ENCODE measurements around the gene ACAP1.

Gene ACAP1

GRCh38 chr17:7326186-7326585 is 10.1 kb upstream of the ACAP1 start:
- ATAC-seq, result no peak
- TF ChIP-seq ZNF565 (CRISPR knock-in tag; conservative IDR thresholded peaks at IDR 0.05; ENCODE audit: low read depth) (no peak), BACH2 (CRISPR knock-in tag; IDR thresholded peaks at IDR 0.05; ENCODE audit: borderline replicate concordance) (no peak), ZFP30 (CRISPR knock-in tag; IDR thresholded peaks at IDR 0.05) (no peak), ISL1 (CRISPR knock-in tag; IDR thresholded peaks at IDR 0.05) (no peak), CSDC2 (CRISPR knock-in tag; IDR thresholded peaks at IDR 0.05) (no peak)
- TF ChIP-seq, protein P1, sequence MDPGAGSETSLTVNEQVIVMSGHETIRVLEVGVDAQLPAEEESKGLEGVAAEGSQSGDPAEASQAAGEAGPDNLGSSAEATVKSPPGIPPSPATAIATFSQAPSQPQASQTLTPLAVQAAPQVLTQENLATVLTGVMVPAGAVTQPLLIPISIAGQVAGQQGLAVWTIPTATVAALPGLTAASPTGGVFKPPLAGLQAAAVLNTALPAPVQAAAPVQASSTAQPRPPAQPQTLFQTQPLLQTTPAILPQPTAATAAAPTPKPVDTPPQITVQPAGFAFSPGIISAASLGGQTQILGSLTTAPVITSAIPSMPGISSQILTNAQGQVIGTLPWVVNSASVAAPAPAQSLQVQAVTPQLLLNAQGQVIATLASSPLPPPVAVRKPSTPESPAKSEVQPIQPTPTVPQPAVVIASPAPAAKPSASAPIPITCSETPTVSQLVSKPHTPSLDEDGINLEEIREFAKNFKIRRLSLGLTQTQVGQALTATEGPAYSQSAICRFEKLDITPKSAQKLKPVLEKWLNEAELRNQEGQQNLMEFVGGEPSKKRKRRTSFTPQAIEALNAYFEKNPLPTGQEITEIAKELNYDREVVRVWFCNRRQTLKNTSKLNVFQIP (CRISPR knock-in tag; IDR thresholded peaks at IDR 0.05; ENCODE audit: borderline replicate concordance, low read depth), result no peak
- TF ChIP-seq, protein P2, sequence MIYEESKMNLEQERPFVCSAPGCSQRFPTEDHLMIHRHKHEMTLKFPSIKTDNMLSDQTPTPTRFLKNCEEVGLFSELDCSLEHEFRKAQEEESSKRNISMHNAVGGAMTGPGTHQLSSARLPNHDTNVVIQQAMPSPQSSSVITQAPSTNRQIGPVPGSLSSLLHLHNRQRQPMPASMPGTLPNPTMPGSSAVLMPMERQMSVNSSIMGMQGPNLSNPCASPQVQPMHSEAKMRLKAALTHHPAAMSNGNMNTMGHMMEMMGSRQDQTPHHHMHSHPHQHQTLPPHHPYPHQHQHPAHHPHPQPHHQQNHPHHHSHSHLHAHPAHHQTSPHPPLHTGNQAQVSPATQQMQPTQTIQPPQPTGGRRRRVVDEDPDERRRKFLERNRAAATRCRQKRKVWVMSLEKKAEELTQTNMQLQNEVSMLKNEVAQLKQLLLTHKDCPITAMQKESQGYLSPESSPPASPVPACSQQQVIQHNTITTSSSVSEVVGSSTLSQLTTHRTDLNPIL (CRISPR knock-in tag; IDR thresholded peaks at IDR 0.05; ENCODE audit: low read depth), result no peak

- no peak for ATAC-seq
- TF ChIP-seq ZNF565 (CRISPR knock-in tag; conservative IDR thresholded peaks at IDR 0.05; ENCODE audit: low read depth) (no peak), ZFP30 (CRISPR knock-in tag; IDR thresholded peaks at IDR 0.05) (no peak)
Observed at GRCh38 chr17:7327056-7327455, 9.3 kb upstream of the ACAP1 start.

DNA sequence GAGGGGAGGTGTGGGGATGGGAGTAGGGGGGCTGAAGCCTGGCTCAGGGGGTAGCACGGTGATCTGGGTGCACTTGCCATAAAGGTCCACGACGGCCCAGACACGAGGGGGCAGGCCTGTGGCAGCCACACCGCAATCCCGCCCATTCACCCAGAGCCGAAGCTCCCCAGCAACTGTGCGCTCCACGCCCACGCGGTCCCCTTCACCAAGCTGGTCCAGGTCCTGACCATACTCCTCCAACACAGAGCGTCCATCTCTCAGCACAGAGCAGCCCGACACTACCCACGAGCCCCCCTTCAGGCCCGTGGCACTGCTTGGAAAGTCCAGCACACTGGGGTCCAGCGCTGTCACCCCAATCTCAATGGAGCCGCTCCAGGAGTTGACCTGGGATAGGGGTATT is 8.8 kb upstream of the ACAP1 start:
- no peak for ATAC-seq

GRCh38 chr17:7328009-7328408 is 8.3 kb upstream of the ACAP1 start:
- no peak for ATAC-seq
- TF ChIP-seq ISL1 (CRISPR knock-in tag; IDR thresholded peaks at IDR 0.05) (no peak), TCF4 (CRISPR knock-in tag; IDR thresholded peaks at IDR 0.05; ENCODE audit: borderline replicate concordance) (no peak), ESRRG (CRISPR knock-in tag; IDR thresholded peaks at IDR 0.05) (no peak)
- TF ChIP-seq, protein P3, sequence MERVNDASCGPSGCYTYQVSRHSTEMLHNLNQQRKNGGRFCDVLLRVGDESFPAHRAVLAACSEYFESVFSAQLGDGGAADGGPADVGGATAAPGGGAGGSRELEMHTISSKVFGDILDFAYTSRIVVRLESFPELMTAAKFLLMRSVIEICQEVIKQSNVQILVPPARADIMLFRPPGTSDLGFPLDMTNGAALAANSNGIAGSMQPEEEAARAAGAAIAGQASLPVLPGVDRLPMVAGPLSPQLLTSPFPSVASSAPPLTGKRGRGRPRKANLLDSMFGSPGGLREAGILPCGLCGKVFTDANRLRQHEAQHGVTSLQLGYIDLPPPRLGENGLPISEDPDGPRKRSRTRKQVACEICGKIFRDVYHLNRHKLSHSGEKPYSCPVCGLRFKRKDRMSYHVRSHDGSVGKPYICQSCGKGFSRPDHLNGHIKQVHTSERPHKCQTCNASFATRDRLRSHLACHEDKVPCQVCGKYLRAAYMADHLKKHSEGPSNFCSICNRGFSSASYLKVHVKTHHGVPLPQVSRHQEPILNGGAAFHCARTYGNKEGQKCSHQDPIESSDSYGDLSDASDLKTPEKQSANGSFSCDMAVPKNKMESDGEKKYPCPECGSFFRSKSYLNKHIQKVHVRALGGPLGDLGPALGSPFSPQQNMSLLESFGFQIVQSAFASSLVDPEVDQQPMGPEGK (CRISPR knock-in tag; IDR thresholded peaks at IDR 0.05; ENCODE audit: borderline replicate concordance), result no peak

More for the DNA sequence above, 8.8 kb upstream of the ACAP1 start:
- TF ChIP-seq, protein P3 (CRISPR knock-in tag; IDR thresholded peaks at IDR 0.05; ENCODE audit: borderline replicate concordance), result no peak
- TF ChIP-seq CSDC2 (CRISPR knock-in tag; IDR thresholded peaks at IDR 0.05), result no peak
- no peak for TF ChIP-seq ZNF565 (CRISPR knock-in tag; conservative IDR thresholded peaks at IDR 0.05; ENCODE audit: low read depth)
- TF ChIP-seq ZNF70 (CRISPR knock-in tag; IDR thresholded peaks at IDR 0.05), result no peak
- TF ChIP-seq RARB (CRISPR knock-in tag; IDR thresholded peaks at IDR 0.05), result no peak
- TF ChIP-seq ZC3H10 (CRISPR knock-in tag; IDR thresholded peaks at IDR 0.05), result no peak
- no peak for TF ChIP-seq SNAI2 (CRISPR knock-in tag; IDR thresholded peaks at IDR 0.05)
- no peak for TF ChIP-seq BACH2 (CRISPR knock-in tag; IDR thresholded peaks at IDR 0.05; ENCODE audit: borderline replicate concordance)
- no peak for TF ChIP-seq ISL1 (CRISPR knock-in tag; IDR thresholded peaks at IDR 0.05)
- no peak for TF ChIP-seq ZNF8 (CRISPR knock-in tag; IDR thresholded peaks at IDR 0.05)
- TF ChIP-seq, protein P2 (CRISPR knock-in tag; IDR thresholded peaks at IDR 0.05; ENCODE audit: low read depth), result no peak
- TF ChIP-seq GLIS3 (CRISPR knock-in tag; IDR thresholded peaks at IDR 0.05), result no peak

DNA sequence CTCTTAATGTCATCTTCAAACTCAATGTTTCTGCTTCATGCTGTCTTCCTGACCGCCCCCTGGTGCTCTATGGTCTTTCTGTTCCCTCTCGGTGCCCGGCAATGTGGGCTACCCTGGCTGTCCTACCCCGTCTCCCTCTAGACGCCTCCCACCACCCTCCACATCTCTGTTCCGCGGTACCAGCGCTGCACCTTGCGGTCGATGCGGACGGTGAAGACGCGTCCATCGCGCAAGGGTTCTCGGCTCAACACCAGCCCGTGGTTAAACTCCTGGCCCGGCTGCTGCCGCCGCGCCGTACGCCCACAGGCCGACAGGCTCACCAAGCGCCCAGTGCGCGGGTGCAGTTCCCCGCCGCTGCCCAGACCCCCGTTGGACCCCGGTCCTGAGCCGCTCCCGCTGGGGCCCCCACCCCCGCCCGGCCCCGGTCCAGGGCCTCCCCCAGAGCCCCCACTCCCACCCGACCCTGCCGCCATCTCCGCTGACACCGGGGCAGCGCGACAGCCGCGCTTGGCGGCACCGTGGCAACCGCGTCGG is 7.4 kb upstream of the ACAP1 start, which contains the start of gene NEURL4:
Gene NEURL4 (minus strand): TSS at position 496 of the 534 bp plus-strand sequence. CDS start 23 bp downstream, at position 473.
- peak; percentile 49 for ATAC-seq
- TF ChIP-seq ZC3H10 (CRISPR knock-in tag; IDR thresholded peaks at IDR 0.05), result no peak
- TF ChIP-seq, protein P4, sequence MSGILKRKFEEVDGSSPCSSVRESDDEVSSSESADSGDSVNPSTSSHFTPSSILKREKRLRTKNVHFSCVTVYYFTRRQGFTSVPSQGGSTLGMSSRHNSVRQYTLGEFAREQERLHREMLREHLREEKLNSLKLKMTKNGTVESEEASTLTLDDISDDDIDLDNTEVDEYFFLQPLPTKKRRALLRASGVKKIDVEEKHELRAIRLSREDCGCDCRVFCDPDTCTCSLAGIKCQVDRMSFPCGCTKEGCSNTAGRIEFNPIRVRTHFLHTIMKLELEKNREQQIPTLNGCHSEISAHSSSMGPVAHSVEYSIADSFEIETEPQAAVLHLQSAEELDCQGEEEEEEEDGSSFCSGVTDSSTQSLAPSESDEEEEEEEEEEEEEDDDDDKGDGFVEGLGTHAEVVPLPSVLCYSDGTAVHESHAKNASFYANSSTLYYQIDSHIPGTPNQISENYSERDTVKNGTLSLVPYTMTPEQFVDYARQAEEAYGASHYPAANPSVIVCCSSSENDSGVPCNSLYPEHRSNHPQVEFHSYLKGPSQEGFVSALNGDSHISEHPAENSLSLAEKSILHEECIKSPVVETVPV (CRISPR knock-in tag; IDR thresholded peaks at IDR 0.05), result no peak
- no peak for TF ChIP-seq TOX (CRISPR knock-in tag; IDR thresholded peaks at IDR 0.05; ENCODE audit: borderline replicate concordance)
- no peak for TF ChIP-seq TCF4 (CRISPR knock-in tag; IDR thresholded peaks at IDR 0.05; ENCODE audit: borderline replicate concordance)
- no peak for TF ChIP-seq PPARA (CRISPR knock-in tag; IDR thresholded peaks at IDR 0.05; ENCODE audit: borderline replicate concordance)
- no peak for TF ChIP-seq ZNF8 (CRISPR knock-in tag; IDR thresholded peaks at IDR 0.05)
- no peak for TF ChIP-seq RARB (CRISPR knock-in tag; IDR thresholded peaks at IDR 0.05)
- TF ChIP-seq, protein P1 (CRISPR knock-in tag; IDR thresholded peaks at IDR 0.05; ENCODE audit: borderline replicate concordance, low read depth), result no peak
- no peak for TF ChIP-seq ARNTL (CRISPR knock-in tag; IDR thresholded peaks at IDR 0.05; ENCODE audit: borderline replicate concordance, low read depth)
- TF ChIP-seq, protein P2 (CRISPR knock-in tag; IDR thresholded peaks at IDR 0.05; ENCODE audit: low read depth), result no peak

Data from SK-N-SH treated with all-trans-retinoic acid at 6 μM for 48 hours (cell line).